Osteocyte (in vitro differentiated cells): ENCODE measurements around the gene CC2D1A. TPM values are rescaled to one million over a fixed set of nuclear protein-coding genes. Genes with fewer than 3 reads are reported as not detected.

Experiments used
- DNase-seq: peaks from one replicate; pipeline ENCODE4 v3.0.0; 2021; ENCODE audit warnings: mixed read lengths; ENCODE audit not compliant: unreplicated experiment; ENCODE audit errors: extremely low spot score
- H3K27ac Mint-ChIP-seq: one replicate; pipeline ENCODE4 v1.8.0; 2021; ENCODE audit warnings: mild to moderate bottlenecking, mixed read lengths; ENCODE audit not compliant: unreplicated experiment
- H3K27me3 Mint-ChIP-seq: one replicate; pipeline ENCODE4 v1.8.0; 2021; ENCODE audit warnings: mixed read lengths; ENCODE audit not compliant: unreplicated experiment
- H3K36me3 Mint-ChIP-seq: one replicate; pipeline ENCODE4 v1.8.0; 2021; ENCODE audit warnings: mixed read lengths; ENCODE audit not compliant: unreplicated experiment
- H3K4me1 Mint-ChIP-seq: one replicate; pipeline ENCODE4 v1.8.0; 2021; ENCODE audit warnings: mixed read lengths; ENCODE audit not compliant: unreplicated experiment
- H3K4me3 Mint-ChIP-seq: one replicate; pipeline ENCODE4 v1.8.0; 2021; ENCODE audit warnings: mild to moderate bottlenecking, moderate library complexity, mixed read lengths; ENCODE audit not compliant: unreplicated experiment
- H3K9me3 Mint-ChIP-seq: one replicate; pipeline ENCODE4 v1.8.0; 2021; ENCODE audit warnings: mixed read lengths; ENCODE audit not compliant: unreplicated experiment
- total RNA-seq: library from RNA; stranded (reverse); gene quantifications from 2 replicates; pipeline ENCODE4 v1.2.1, GENCODE V29; 2021
- TF ChIP-seq, protein P1 (sequence below): fragments of 200-600 bp; sonication (generic); IDR thresholded peaks from 2 replicates; pipeline ENCODE4 v1.5.0; 2021; ENCODE audit warnings: antibody characterized with exemption, mild to moderate bottlenecking, moderate library complexity

Gene CC2D1A
- total RNA-seq, 1 donor from 2014 or later: 51.3 TPM

DNA sequence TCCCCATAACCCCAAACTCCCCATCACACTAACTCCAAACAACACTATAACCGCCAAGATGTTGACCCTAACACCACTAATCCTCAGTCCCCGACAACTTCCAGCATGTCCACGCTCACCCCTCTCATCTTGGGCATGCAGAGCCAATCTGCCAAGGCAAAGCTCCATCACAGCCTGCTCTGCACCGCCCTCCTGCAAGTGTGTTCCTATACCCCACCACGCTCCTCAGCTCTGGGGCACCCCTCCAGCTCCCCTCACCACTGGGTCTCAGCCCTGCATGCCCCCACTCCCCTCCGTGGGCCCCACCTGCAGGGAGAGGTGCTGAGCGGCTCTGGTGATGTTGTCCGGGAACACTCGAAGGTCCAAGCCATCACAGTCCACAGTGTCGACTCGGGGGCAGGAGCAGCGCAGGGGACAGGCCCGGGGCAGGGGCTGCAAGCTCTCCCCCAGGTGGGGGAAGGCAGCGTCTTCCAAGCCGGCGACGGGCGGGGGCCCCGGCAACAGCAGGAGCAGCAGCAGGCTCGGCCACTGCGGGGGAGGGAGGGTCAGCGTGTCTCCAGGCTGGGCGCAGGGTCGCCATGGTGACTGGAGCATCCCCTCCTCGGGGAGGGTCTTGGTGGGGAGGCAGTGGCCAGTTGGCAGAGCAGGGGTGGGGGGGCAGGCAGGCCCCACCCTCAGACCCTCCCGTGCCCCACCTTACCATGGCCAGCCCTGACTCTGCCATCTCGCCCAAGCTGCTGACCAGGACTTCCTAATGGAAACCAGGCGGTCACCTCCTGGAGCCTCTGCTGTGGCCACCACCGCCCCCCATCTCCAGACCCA lies 31.7 kb downstream of the CC2D1A start:
- Mint-ChIP-seq H3K4me1 (peaks cover 3% of the 10 kb centered on the region), H3K27me3 (peaks cover 2% of the 10 kb centered on the region), H3K4me3 (no peak overlapping the region), H3K36me3 (no peaks in the 10 kb centered on the region), H3K9me3 (no peaks in the 10 kb centered on the region), H3K27ac (no peak overlapping the region)
- TF ChIP-seq, protein P1, sequence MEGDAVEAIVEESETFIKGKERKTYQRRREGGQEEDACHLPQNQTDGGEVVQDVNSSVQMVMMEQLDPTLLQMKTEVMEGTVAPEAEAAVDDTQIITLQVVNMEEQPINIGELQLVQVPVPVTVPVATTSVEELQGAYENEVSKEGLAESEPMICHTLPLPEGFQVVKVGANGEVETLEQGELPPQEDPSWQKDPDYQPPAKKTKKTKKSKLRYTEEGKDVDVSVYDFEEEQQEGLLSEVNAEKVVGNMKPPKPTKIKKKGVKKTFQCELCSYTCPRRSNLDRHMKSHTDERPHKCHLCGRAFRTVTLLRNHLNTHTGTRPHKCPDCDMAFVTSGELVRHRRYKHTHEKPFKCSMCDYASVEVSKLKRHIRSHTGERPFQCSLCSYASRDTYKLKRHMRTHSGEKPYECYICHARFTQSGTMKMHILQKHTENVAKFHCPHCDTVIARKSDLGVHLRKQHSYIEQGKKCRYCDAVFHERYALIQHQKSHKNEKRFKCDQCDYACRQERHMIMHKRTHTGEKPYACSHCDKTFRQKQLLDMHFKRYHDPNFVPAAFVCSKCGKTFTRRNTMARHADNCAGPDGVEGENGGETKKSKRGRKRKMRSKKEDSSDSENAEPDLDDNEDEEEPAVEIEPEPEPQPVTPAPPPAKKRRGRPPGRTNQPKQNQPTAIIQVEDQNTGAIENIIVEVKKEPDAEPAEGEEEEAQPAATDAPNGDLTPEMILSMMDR: no peak
- DNase-seq: no peak

DNA sequence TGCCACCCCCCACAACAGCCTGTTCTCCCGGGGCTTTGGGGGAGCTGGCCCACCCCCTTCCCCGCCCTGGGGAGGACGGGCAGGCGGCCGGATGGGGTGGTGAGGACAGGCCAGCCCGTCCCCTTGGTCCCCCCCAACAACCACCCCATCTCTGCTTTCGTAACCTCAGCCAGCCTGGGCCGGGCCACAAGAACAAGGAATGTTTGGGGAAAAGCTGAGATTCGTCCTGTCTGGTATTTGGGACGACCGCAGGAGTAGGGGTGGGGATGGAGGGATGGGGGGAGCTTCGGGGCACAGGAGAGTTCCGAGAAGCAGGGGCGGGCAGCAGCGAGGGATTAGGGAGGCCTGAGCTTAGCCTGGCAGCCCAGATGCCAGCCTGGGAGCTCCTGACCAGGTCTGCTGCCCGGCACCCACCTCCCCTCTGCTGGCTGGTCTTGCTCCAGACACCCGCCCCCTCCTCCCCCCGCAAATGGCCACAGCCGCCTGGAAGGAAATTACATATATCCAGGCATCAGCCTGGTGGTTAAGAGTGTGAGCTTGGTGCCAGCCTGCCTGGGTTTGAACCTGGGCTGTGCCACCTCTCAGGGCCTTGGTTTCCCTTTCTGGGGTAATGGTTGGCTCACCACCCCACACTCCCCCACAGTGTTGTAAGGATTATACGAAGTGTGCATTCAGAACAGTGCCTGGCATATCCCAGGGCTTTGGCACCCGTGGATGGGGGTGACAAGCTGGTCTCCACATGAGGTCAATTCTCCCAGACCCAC lies 32.5 kb downstream of the CC2D1A start, which contains the start of gene PODNL1:
TSS of gene PODNL1 (minus strand) at position 117 of the 764 bp plus-strand sequence. CDS start 236 bp downstream, outside the sequence.
- H3K9me3 Mint-ChIP-seq: no peaks in the 10 kb centered on the region
- H3K4me3 Mint-ChIP-seq: no peak within 1 kb of the TSS
- no peak for DNase-seq
- H3K4me1 Mint-ChIP-seq: peaks cover 3% of the 10 kb centered on the region
- no peak within 1 kb of the TSS for H3K27ac Mint-ChIP-seq
- no peaks in the 10 kb centered on the region for H3K36me3 Mint-ChIP-seq
- TF ChIP-seq, protein P1: no peak
- peaks cover 2% of the 10 kb centered on the region for H3K27me3 Mint-ChIP-seq

DNA sequence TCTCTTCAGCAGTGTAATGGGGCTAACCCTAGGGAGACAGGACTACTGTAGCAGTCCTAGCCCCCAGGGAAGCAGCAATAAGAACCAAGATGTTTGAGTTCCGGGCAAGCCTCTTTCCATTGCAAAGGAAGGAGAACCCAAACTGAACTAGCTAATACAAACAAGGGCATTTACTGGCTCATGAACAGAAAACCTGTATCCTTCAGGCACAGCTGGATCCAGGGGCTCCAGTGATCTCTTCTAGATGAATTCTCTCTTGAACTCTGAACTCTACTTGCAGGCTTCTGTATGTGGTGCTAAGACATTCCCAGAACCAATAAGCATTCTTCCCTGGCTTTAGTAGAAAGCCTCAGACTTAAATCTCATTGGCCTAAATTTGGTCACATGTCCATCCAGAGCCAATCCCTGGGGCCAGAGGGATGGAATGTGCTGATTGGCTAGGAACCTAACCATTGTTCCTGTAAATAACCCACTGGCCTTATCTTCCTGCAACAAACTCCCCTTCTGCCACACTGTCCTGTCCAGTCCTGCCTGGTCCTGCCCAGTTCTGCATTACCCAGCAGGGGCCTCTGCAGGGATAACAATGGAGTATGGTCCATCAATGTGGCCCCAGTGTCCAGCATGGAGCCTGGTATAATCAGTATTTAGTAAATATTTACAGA lies 36.2 kb downstream of the CC2D1A start:
- no peak overlapping the region for H3K27ac Mint-ChIP-seq
- H3K9me3 Mint-ChIP-seq: no peaks in the 10 kb centered on the region
- TF ChIP-seq, protein P1: no peak
- H3K36me3 Mint-ChIP-seq: no peaks in the 10 kb centered on the region
- H3K4me3 Mint-ChIP-seq: no peak overlapping the region
- H3K27me3 Mint-ChIP-seq: peaks cover 2% of the 10 kb centered on the region
- peaks cover 3% of the 10 kb centered on the region for H3K4me1 Mint-ChIP-seq
- DNase-seq: no peak

DNA sequence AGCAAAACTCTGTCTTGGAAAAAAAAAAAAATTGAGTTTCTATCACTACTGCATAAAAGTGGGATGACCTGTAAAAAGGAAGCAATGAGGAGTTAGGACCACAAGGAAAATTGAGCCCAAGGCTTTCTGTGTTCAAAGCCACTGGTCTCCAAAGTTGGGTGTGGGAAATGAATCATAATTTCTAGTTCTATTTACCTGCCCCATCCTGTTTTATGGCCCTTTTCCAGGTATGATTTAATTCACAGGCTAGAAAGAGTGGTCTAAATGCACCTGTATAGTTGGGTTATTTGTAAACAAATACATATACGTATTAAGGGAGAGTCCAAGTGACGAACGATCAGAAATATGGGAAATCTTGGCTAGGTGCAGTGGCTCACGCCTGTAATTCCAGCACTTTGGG lies 40.4 kb downstream of the CC2D1A start:
- DNase-seq: no peak
- Mint-ChIP-seq H3K27ac (no peak overlapping the region), H3K4me3 (no peak overlapping the region), H3K4me1 (no peaks in the 10 kb centered on the region), H3K36me3 (no peaks in the 10 kb centered on the region), H3K27me3 (no peaks in the 10 kb centered on the region), H3K9me3 (no peaks in the 10 kb centered on the region)
- TF ChIP-seq, protein P1: no peak
